Spinal cord (tissue), 10 donors: ENCODE results near the gene YES1. TPM values are rescaled to one million over a fixed set of nuclear protein-coding genes. Genes with fewer than 3 reads are reported as not detected.

Experiments used
- DNase-seq, 6 donors: peaks; one replicate each; pipeline versions ENCODE4 v3.0.0 to v3.0.0-alpha.2; 2013 to 2015; ENCODE audit warnings: low spot score in 6 of 6, low read depth in 4 of 6
- H3K27ac ChIP-seq: one replicate; pipeline ENCODE4 v1.5.1; 2013; ENCODE audit warnings: low read depth, low read length, control low read depth
- H3K27me3 ChIP-seq: one replicate; pipeline ENCODE4 v1.6.1; 2013; ENCODE audit warnings: low read length; ENCODE audit not compliant: control insufficient read depth, insufficient read depth
- H3K36me3 ChIP-seq: one replicate; pipeline ENCODE4 v1.6.1; 2013; ENCODE audit warnings: low read length; ENCODE audit not compliant: control insufficient read depth, insufficient read depth
- H3K4me1 ChIP-seq: one replicate; pipeline ENCODE4 v1.6.1; 2013; ENCODE audit warnings: low read length; ENCODE audit not compliant: control insufficient read depth, insufficient read depth
- H3K4me3 ChIP-seq: one replicate; pipeline ENCODE4 v1.5.1; 2013; ENCODE audit warnings: low read depth, low read length, control low read depth
- H3K9me3 ChIP-seq: one replicate; pipeline ENCODE4 v1.6.1; 2013; ENCODE audit warnings: low read length; ENCODE audit not compliant: control insufficient read depth, insufficient read depth
- WGBS: methylation state at CpG from one replicate; pipeline ENCODE4 v1.1.5; 2013; ENCODE audit warnings: missing lambda C conversion rate; ENCODE audit not compliant: insufficient coverage; 5-methylcytosine and 5-hydroxymethylcytosine counted together
- polyA plus RNA-seq, 2 donors: library from polyadenylated mRNA; unstranded; fragments of 120-200 nt; gene quantifications; one replicate each; pipeline ENCODE4 v1.2.1, GENCODE V29; 2013; ENCODE audit not compliant: insufficient read length in 2 of 2
- total RNA-seq, 2 donors: library from RNA; depleted of rRNA in 1 of 2; stranded (reverse); fragments of 120-200 nt in 1 of 2; fragments of >200 nt in 1 of 2; gene quantifications; one replicate each; pipeline versions ENCODE4 v1.2.3 to v1.2.4, GENCODE V29; 2013 to 2014
- donor health status: healthy.

The YES1 gene
- total and polyA plus RNA-seq, 4 donors = 41.7 to 66.6 (median 58.6) TPM

- no peaks in the 10 kb centered on the region for H3K27me3 ChIP-seq
- no peak for DNase-seq
- H3K9me3 ChIP-seq = no peaks in the 10 kb centered on the region
- no peaks in the 10 kb centered on the region for H3K36me3 ChIP-seq
- no CpG with 5 or more reads among the region's 1 CpG for WGBS
- H3K4me3 ChIP-seq = no peak overlapping the region
- H3K27ac ChIP-seq = no peak overlapping the region
- H3K4me1 ChIP-seq = peaks cover 9% of the 10 kb centered on the region
These were observed 96.4 kb downstream of the YES1 start for GRCh38 chr18:715626-716025.

- Histone ChIP-seq H3K9me3 (no peaks in the 10 kb centered on the region), H3K4me1 (peaks cover 9% of the 10 kb centered on the region), H3K4me3 (peak overlapping the region; percentile 28), H3K27ac (no peak overlapping the region), H3K27me3 (no peaks in the 10 kb centered on the region), H3K36me3 (no peaks in the 10 kb centered on the region)
- no peak for DNase-seq
- WGBS = 81% methylated on average over 17 of the region's 23 CpGs
These were observed 98.9 kb downstream of the YES1 start for GRCh38 chr18:713135-713490.

GRCh38 chr18:712401-713134 is 99.5 kb downstream of the YES1 start, which contains the start of gene ENOSF1:
TSS of gene ENOSF1 (minus strand) at chr18:712630. CDS start at chr18:712587, 43 bp downstream.
- 4% methylated on average over 85 of the region's 91 CpGs for WGBS
- H3K4me3 ChIP-seq = peak within 1 kb of the TSS; percentile 74
- no peaks in the 10 kb centered on the region for H3K27me3 ChIP-seq
- peaks cover 9% of the 10 kb centered on the region for H3K4me1 ChIP-seq
- no peaks in the 10 kb centered on the region for H3K9me3 ChIP-seq
- no peaks in the 10 kb centered on the region for H3K36me3 ChIP-seq
- DNase-seq = peak in 3 of 6 donors; percentile 18 to 79 (median 54)
- peak within 1 kb of the TSS; percentile 64 for H3K27ac ChIP-seq

GRCh38 chr18:711657-712400 is 100.2 kb downstream of the YES1 start:
- Histone ChIP-seq H3K36me3 (no peaks in the 10 kb centered on the region), H3K4me1 (peaks cover 9% of the 10 kb centered on the region), H3K9me3 (no peaks in the 10 kb centered on the region), H3K27ac (peak overlapping the region; percentile 64), H3K4me3 (peak overlapping the region; percentile 74), H3K27me3 (no peaks in the 10 kb centered on the region)
- WGBS = under 1% methylated on average over 39 of the region's 42 CpGs
- DNase-seq = peak in 4 of 6 donors; percentile 39 to 78 (median 56)

- Histone ChIP-seq H3K4me3 (peak overlapping the region; percentile 74), H3K27me3 (no peaks in the 10 kb centered on the region), H3K36me3 (no peaks in the 10 kb centered on the region), H3K27ac (peak overlapping the region; percentile 64), H3K9me3 (no peaks in the 10 kb centered on the region), H3K4me1 (peaks cover 9% of the 10 kb centered on the region)
- peak in 1 of 6 donors; percentile 44 for DNase-seq
- whole genome bisulfite sequencing = 10% methylated on average over 5 of the region's 8 CpGs
These were observed 100.8 kb downstream of the YES1 start for GRCh38 chr18:711310-711656.

GRCh38 chr18:710418-711300 is 101.4 kb downstream of the YES1 start:
- DNase-seq = no peak
- H3K27me3 ChIP-seq = no peaks in the 10 kb centered on the region
- WGBS = no CpG with 5 or more reads among the region's 3 CpGs
- H3K27ac ChIP-seq = no peak overlapping the region
- no peaks in the 10 kb centered on the region for H3K9me3 ChIP-seq
- H3K4me1 ChIP-seq = peaks cover 9% of the 10 kb centered on the region
- peak overlapping the region; percentile 74 for H3K4me3 ChIP-seq
- H3K36me3 ChIP-seq = no peaks in the 10 kb centered on the region

- Histone ChIP-seq H3K36me3 (no peaks in the 10 kb centered on the region), H3K27ac (no peak overlapping the region), H3K4me1 (peaks cover 9% of the 10 kb centered on the region), H3K27me3 (no peaks in the 10 kb centered on the region), H3K9me3 (no peaks in the 10 kb centered on the region), H3K4me3 (no peak overlapping the region)
- DNase-seq = no peak
- 14% methylated on average over 1 of the region's 1 CpG for WGBS
These were observed 102.3 kb downstream of the YES1 start for GRCh38 chr18:709771-710170.

- no peak for DNase-seq
- Histone ChIP-seq H3K36me3 (no peaks in the 10 kb centered on the region), H3K27me3 (no peaks in the 10 kb centered on the region), H3K4me1 (peaks cover 9% of the 10 kb centered on the region), H3K27ac (no peak overlapping the region), H3K4me3 (no peak overlapping the region), H3K9me3 (no peaks in the 10 kb centered on the region)
- 97% methylated on average over 7 of the region's 10 CpGs for WGBS
These were observed 103.9 kb downstream of the YES1 start for GRCh38 chr18:708096-708495.

GRCh38 chr18:706405-706804 is 105.6 kb downstream of the YES1 start:
- Histone ChIP-seq H3K27me3 (no peaks in the 10 kb centered on the region), H3K36me3 (no peaks in the 10 kb centered on the region), H3K4me1 (no peaks in the 10 kb centered on the region), H3K27ac (no peak overlapping the region), H3K4me3 (no peak overlapping the region), H3K9me3 (no peaks in the 10 kb centered on the region)
- 37% methylated on average over 7 of the region's 8 CpGs for WGBS
- DNase-seq = peak in 1 of 6 donors; percentile 58
